Measurements from ENCODE around the gene HOXA4.

The HOXA4 gene

GRCh38 chr7:27101957-27102580 lies 28.5 kb downstream of the HOXA4 start:
- DNase-seq: no peak

GRCh38 chr7:27101171-27101956 lies 29.2 kb downstream of the HOXA4 start:
- DNase-seq: no peak

GRCh38 chr7:27100694-27101170 lies 29.8 kb downstream of the HOXA4 start:
- no peak for DNase-seq

- no peak for DNase-seq
Measured at GRCh38 chr7:27099453-27100370, 30.8 kb downstream of the HOXA4 start.

- DNase-seq: no peak
Measured at GRCh38 chr7:27098578-27099451, 31.7 kb downstream of the HOXA4 start.

- no peak for DNase-seq
Measured at GRCh38 chr7:27097686-27098577, 32.6 kb downstream of the HOXA4 start.

GRCh38 chr7:27096768-27097514 lies 33.6 kb downstream of the HOXA4 start:
- no peak for DNase-seq

GRCh38 chr7:27095897-27096767 lies 34.4 kb downstream of the HOXA4 start, which contains the start of gene HOXA1:
Gene HOXA1, minus strand, starts transcription at chr7:27096000. Its CDS starts 88 bp downstream, at chr7:27095912.
- peak; percentile 63 for DNase-seq

GRCh38 chr7:27095050-27095896 lies 35.3 kb downstream of the HOXA4 start:
- no peak for DNase-seq

- no peak for DNase-seq
Measured at GRCh38 chr7:27094304-27095049, 36.1 kb downstream of the HOXA4 start.

GRCh38 chr7:27093184-27093895 lies 37.2 kb downstream of the HOXA4 start:
- no peak for DNase-seq

GRCh38 chr7:27092819-27093110 lies 37.8 kb downstream of the HOXA4 start:
- no peak for DNase-seq

- DNase-seq: no peak
Measured at GRCh38 chr7:27091941-27092818, 38.4 kb downstream of the HOXA4 start.

GRCh38 chr7:27091105-27091504 lies 39.5 kb downstream of the HOXA4 start:
- DNase-seq: no peak

- DNase-seq: no peak
Measured at GRCh38 chr7:27088002-27088922, 42.3 kb downstream of the HOXA4 start.

Data from stimulated activated CD4-positive, alpha-beta T cell treated with anti-CD3 and anti-CD28 coated beads, Interleukin-12 subunit alpha, Interleukin-12 subunit beta, amount 100 ng/mL, for 4 hours (primary cell).